GM18867 (cell line): ENCODE results near the gene MAP2.

ENCODE experiments used
- ATAC-seq: cut with Tn5 transposase; IDR thresholded peaks from one replicate; pipeline ENCODE4 v1.9.1; 2021; ENCODE audit warnings: mild to moderate bottlenecking, moderate library complexity; ENCODE audit not compliant: unreplicated experiment

MAP2 gene

GRCh38 chr2:209523867-209524266 is 100.0 kb downstream of the MAP2 start:
- peak; percentile 68 for ATAC-seq

- no peak for ATAC-seq
Observed at GRCh38 chr2:209525331-209525730, 101.5 kb downstream of the MAP2 start.

GRCh38 chr2:209525834-209526281 is 102.0 kb downstream of the MAP2 start:
- no peak for ATAC-seq

- no peak for ATAC-seq
Observed at GRCh38 chr2:209526561-209526960, 102.7 kb downstream of the MAP2 start.

GRCh38 chr2:209529579-209529978 is 105.7 kb downstream of the MAP2 start:
- ATAC-seq: no peak

GRCh38 chr2:209532321-209532720 is 108.5 kb downstream of the MAP2 start:
- no peak for ATAC-seq

GRCh38 chr2:209533391-209533790 is 109.5 kb downstream of the MAP2 start:
- no peak for ATAC-seq

- ATAC-seq: peak; percentile 41
Observed at GRCh38 chr2:209534228-209534627, 110.4 kb downstream of the MAP2 start.

- no peak for ATAC-seq
Observed at GRCh38 chr2:209536363-209536762, 112.5 kb downstream of the MAP2 start.

- no peak for ATAC-seq
Observed at GRCh38 chr2:209547726-209548125, 123.9 kb downstream of the MAP2 start.

- ATAC-seq: no peak
Observed at GRCh38 chr2:209549589-209549988, 125.7 kb downstream of the MAP2 start.

GRCh38 chr2:209553913-209554312 is 130.1 kb downstream of the MAP2 start:
- ATAC-seq: no peak

- ATAC-seq: peak; percentile 67
Observed at GRCh38 chr2:209556354-209556961, 132.6 kb downstream of the MAP2 start.

GRCh38 chr2:209560911-209561310 is 137.1 kb downstream of the MAP2 start:
- no peak for ATAC-seq

- no peak for ATAC-seq
Observed at GRCh38 chr2:209563453-209563852, 139.6 kb downstream of the MAP2 start.

GRCh38 chr2:209564816-209565215 is 141.0 kb downstream of the MAP2 start:
- no peak for ATAC-seq

- ATAC-seq: no peak
Observed at GRCh38 chr2:209565896-209566582, 142.2 kb downstream of the MAP2 start.

- ATAC-seq: no peak
Observed at GRCh38 chr2:209570194-209570593, 146.3 kb downstream of the MAP2 start.

GRCh38 chr2:209574515-209574914 is 150.7 kb downstream of the MAP2 start:
- no peak for ATAC-seq

- ATAC-seq: no peak
Observed at GRCh38 chr2:209577376-209578357, 153.8 kb downstream of the MAP2 start.

GRCh38 chr2:209578394-209579001 is 154.7 kb downstream of the MAP2 start:
- no peak for ATAC-seq
